Stomach (tissue), 4 donors: ENCODE results near the gene MRPL3.

Experiments
- EP300 ChIP-seq: sonication (generic); formaldehyde crosslinking; IDR thresholded peaks from one replicate; pipeline ENCODE4 v1.6.1; 2017; ENCODE audit warnings: antibody characterized with exemption
- POLR2A ChIP-seq, 4 donors: fragments of 450-650 bp; IDR thresholded peaks; one replicate each; pipeline ENCODE4 v1.6.1; 2016; ENCODE audit warnings: antibody characterized with exemption in 4 of 4, control low read depth in 2 of 4, mild to moderate bottlenecking in 1 of 4, moderate library complexity in 1 of 4

- TF ChIP-seq EP300 (no peak), POLR2A (IDR thresholded peaks at IDR 0.05) (no peak)
These were observed 45.6 kb downstream of the MRPL3 start for GRCh38 chr3:131457220-131457619.
